Brain microvascular endothelial cell (primary cell): ENCODE results near the gene MED27.

Experiments used
- DNase-seq: peaks from one replicate; pipeline ENCODE4 v3.0.0-alpha.2; 2020
- H3K27ac ChIP-seq: fragments of 250-450 bp; sonication (Bioruptor Pico); 2 replicates; pipeline ENCODE4 v1.5.1; 2020; ENCODE audit warnings: mild to moderate bottlenecking, moderate library complexity
- H3K27me3 ChIP-seq: fragments of 250-450 bp; sonication (Bioruptor Pico); replicated peaks from 2 replicates; pipeline ENCODE4 v1.5.1; 2020; ENCODE audit warnings: mild to moderate bottlenecking
- H3K36me3 ChIP-seq: fragments of 250-450 bp; sonication (Bioruptor Pico); replicated peaks from 2 replicates; pipeline ENCODE4 v1.5.1; 2020; ENCODE audit warnings: mild to moderate bottlenecking
- H3K4me3 ChIP-seq: 2 replicates; pipeline ENCODE4 v1.5.1; 2011; ENCODE audit warnings: low read depth, mild to moderate bottlenecking, control low read depth, low read length, moderate library complexity
- in situ Hi-C: cut with HindIII; loops from 2 replicates; pipeline ENCODE4 v1.10.0; 2017; ENCODE audit warnings: low sequenced_read_pairs, low pct_ligation_motif_present
- TF ChIP-seq, protein P1 (sequence below): IDR thresholded peaks from 2 replicates; pipeline ENCODE4 v1.5.1; 2011; ENCODE audit warnings: low read depth, mild to moderate bottlenecking, moderate library complexity, low read length, control low read depth, inconsistent platforms; ENCODE audit errors: missing control alignments

Gene MED27

GRCh38 chr9:131969469-131969989 is 110.1 kb downstream of the MED27 start:
- no peaks in the 10 kb centered on the region for H3K27me3 ChIP-seq
- TF ChIP-seq, protein P1, sequence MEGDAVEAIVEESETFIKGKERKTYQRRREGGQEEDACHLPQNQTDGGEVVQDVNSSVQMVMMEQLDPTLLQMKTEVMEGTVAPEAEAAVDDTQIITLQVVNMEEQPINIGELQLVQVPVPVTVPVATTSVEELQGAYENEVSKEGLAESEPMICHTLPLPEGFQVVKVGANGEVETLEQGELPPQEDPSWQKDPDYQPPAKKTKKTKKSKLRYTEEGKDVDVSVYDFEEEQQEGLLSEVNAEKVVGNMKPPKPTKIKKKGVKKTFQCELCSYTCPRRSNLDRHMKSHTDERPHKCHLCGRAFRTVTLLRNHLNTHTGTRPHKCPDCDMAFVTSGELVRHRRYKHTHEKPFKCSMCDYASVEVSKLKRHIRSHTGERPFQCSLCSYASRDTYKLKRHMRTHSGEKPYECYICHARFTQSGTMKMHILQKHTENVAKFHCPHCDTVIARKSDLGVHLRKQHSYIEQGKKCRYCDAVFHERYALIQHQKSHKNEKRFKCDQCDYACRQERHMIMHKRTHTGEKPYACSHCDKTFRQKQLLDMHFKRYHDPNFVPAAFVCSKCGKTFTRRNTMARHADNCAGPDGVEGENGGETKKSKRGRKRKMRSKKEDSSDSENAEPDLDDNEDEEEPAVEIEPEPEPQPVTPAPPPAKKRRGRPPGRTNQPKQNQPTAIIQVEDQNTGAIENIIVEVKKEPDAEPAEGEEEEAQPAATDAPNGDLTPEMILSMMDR, result no peak
- H3K27ac ChIP-seq, result no peak overlapping the region
- no peak for DNase-seq
- in situ Hi-C loops, result no loop called here
- no peaks in the 10 kb centered on the region for H3K36me3 ChIP-seq
- no peak overlapping the region for H3K4me3 ChIP-seq

GRCh38 chr9:131968632-131969031 is 111.0 kb downstream of the MED27 start:
- no peak overlapping the region for H3K27ac ChIP-seq
- no peak for DNase-seq
- in situ Hi-C loops, result no loop called here
- H3K36me3 ChIP-seq, result no peaks in the 10 kb centered on the region
- no peaks in the 10 kb centered on the region for H3K27me3 ChIP-seq
- TF ChIP-seq, protein P1, result no peak
- no peak overlapping the region for H3K4me3 ChIP-seq

DNA sequence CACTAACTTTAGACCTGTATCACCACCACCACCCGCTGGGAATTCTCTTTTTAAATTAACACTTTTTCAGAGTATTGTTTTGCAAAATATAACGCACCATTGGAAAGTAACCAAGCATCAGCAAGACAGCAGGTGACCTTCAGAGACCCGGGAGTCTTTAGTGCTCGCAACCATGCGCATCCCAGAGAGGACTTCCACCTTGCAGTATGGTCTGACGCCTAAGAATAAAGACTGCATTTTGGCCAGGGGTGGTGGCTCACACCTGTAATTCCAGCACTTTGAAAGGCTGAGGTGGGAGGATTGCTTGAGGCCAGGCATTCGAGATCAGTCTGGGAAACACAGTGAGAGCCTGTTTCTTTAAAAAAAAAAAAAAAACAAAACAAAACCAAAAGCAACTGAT is 113.8 kb downstream of the MED27 start:
- no peaks in the 10 kb centered on the region for H3K27me3 ChIP-seq
- no peaks in the 10 kb centered on the region for H3K36me3 ChIP-seq
- H3K4me3 ChIP-seq, result no peak overlapping the region
- DNase-seq, result no peak
- TF ChIP-seq, protein P1, result no peak
- H3K27ac ChIP-seq, result no peak overlapping the region
- in situ Hi-C loops, result no loop called here

DNA sequence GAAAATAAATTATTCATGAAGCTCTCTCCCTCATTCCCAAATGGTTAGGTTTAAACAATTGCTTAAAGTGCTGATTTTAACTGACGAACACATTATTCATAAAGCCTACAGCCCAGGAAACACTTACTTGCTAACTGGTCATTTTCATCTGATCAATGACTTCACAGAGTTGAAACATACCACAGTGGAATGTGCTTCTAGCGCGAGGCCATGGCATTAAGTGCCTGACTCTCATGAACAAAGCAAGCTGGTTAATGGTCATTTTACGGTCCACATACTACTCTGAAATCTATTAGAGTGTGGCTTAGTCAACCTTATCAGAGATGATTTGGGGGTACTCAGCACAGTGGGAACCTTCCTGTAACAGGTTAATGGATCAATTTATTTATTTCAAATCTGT is 114.6 kb downstream of the MED27 start:
- TF ChIP-seq, protein P1, result no peak

GRCh38 chr9:131963072-131964030 is 116.3 kb downstream of the MED27 start:
- DNase-seq, result no peak
- no peak overlapping the region for H3K4me3 ChIP-seq
- H3K36me3 ChIP-seq, result no peaks in the 10 kb centered on the region
- no peaks in the 10 kb centered on the region for H3K27me3 ChIP-seq
- H3K27ac ChIP-seq, result no peak overlapping the region
- TF ChIP-seq, protein P1, result no peak
- in situ Hi-C loops, result no loop called here

More for the DNA sequence above, 114.6 kb downstream of the MED27 start:
- no peak for DNase-seq
- Histone ChIP-seq H3K4me3 (no peak overlapping the region), H3K27me3 (no peaks in the 10 kb centered on the region), H3K36me3 (no peaks in the 10 kb centered on the region), H3K27ac (no peak overlapping the region)
- in situ Hi-C loops, result no loop called here
